ENCODE measurements around the gene SERPINA12.

DNA sequence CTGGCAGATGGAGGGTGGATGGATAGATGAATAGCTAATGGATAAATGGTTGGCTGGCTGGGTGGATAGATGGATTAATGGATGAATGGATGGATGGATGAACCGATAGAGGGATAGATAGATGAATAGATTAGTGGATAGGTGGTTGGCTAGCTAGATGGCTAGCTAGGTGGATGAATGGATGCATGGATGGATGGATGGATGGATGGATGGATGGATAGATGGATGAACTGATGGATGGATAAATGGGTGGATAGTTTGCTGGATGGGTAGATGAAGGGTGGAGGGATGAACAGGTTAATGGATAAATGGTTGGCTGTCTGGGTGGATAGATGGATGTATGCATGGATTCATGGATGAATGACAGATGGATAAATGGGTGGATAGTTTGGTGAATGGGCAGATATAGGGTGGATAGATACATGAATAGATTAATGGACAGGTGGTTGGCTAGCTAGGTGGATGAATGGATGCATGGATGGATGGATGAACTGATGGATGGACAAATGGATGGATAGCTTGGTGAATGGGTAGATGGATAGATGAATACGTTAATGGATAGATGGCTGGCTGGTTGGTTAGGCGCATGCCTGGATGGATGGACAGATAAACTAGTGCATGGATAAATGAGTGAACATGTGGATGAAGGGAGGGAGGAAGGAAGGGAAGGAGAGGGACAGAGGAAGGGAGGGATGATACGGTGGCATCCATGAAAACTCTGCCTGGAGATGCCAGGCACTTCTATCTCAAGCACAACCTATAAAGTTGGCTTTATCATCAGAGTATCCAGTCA is 41.3 kb downstream of the SERPINA12 start:
- TF ChIP-seq, protein P1, sequence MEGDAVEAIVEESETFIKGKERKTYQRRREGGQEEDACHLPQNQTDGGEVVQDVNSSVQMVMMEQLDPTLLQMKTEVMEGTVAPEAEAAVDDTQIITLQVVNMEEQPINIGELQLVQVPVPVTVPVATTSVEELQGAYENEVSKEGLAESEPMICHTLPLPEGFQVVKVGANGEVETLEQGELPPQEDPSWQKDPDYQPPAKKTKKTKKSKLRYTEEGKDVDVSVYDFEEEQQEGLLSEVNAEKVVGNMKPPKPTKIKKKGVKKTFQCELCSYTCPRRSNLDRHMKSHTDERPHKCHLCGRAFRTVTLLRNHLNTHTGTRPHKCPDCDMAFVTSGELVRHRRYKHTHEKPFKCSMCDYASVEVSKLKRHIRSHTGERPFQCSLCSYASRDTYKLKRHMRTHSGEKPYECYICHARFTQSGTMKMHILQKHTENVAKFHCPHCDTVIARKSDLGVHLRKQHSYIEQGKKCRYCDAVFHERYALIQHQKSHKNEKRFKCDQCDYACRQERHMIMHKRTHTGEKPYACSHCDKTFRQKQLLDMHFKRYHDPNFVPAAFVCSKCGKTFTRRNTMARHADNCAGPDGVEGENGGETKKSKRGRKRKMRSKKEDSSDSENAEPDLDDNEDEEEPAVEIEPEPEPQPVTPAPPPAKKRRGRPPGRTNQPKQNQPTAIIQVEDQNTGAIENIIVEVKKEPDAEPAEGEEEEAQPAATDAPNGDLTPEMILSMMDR (IDR thresholded peaks at IDR 0.05) = no peak
- no peak for TF ChIP-seq POLR2A (IDR thresholded peaks at IDR 0.05)

All from ovary (tissue), 3 donors.